VCaP (cell line): Measurements from ENCODE around the gene CNKSR3.

ENCODE experiments used
- H3K27ac ChIP-seq: fragments of 450-650 bp; 2 replicates; pipeline ENCODE4 v1.5.1; 2017
- TF ChIP-seq, protein P1 (sequence below): fragments of 450-650 bp; conservative IDR thresholded peaks from 2 replicates; pipeline ENCODE4 v1.5.1; 2017; ENCODE audit warnings: mild to moderate bottlenecking, moderate library complexity

The CNKSR3 gene

DNA sequence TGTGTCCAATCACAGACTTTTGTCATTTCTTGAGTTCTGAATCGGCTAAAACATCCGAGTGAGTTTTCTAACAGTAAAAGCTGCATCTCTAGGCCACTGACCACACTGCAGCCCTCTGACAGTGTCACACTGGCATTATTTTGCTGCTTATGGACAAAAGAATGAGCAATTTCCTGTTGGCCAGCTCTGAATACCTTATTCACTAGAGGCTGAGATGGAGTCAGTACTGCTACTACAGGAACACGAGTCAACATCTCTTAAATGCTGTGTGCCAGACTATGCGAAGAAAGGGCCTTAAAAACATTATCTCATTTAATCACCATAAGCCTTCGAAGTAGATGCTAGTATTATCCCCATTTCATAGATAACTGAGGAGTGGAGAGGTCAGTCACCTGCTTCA lies 111.4 kb downstream of the CNKSR3 start:
- TF ChIP-seq, protein P1, sequence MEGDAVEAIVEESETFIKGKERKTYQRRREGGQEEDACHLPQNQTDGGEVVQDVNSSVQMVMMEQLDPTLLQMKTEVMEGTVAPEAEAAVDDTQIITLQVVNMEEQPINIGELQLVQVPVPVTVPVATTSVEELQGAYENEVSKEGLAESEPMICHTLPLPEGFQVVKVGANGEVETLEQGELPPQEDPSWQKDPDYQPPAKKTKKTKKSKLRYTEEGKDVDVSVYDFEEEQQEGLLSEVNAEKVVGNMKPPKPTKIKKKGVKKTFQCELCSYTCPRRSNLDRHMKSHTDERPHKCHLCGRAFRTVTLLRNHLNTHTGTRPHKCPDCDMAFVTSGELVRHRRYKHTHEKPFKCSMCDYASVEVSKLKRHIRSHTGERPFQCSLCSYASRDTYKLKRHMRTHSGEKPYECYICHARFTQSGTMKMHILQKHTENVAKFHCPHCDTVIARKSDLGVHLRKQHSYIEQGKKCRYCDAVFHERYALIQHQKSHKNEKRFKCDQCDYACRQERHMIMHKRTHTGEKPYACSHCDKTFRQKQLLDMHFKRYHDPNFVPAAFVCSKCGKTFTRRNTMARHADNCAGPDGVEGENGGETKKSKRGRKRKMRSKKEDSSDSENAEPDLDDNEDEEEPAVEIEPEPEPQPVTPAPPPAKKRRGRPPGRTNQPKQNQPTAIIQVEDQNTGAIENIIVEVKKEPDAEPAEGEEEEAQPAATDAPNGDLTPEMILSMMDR = no peak
- H3K27ac ChIP-seq = no peak overlapping the region

DNA sequence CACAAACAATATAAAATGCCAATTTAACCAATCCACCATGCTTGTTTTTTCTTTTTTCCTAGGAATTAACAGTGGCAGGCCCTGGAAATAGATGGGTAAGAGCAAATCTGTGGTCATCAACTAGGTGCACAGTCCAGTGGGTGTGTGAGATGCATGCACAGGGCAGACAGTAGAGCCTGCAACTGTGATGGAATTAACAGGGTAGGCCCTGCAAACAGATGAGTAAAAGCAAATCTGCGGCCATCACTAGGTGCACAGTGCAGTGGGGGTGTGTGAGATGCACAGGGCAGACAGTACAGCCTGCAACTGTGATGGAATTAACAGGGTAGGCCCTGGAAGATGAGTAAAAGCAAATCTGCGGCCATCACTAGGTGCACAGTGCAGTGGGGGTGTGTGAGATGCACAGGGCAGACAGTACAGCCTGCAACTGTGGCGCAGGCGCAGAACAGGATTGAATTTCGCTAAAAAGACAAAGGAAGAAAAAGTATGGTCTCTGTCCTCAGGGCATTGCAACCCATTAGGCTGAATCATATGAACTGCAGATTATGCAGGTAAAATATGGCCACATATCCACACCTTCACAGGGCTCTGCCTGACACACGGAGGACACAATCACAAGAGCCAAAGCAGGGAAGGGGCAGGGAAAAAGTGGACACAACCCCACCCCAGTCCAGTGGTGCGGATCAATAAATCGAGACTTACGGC lies 112.8 kb downstream of the CNKSR3 start:
- TF ChIP-seq, protein P1 = no peak
- H3K27ac ChIP-seq = no peak overlapping the region

DNA sequence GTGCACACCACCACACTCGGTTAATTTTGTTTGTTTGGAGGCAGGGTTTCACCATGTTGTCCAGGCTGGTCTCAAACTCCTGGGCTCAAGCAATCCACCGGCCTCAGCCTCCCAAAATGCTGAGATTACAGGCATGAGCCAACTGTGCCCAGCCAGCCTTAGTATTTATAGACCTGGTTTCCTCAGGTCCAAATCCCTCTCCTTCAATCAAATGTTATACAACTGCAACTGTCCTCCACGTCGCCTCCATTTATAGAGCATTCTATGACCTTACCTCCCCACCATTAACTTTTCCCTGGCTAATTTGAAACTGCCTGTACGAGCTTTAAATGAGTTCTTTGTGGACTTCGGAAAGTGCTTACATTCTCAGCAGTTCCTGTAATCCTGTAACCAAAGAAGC lies 114.6 kb downstream of the CNKSR3 start:
- H3K27ac ChIP-seq = no peak overlapping the region
- TF ChIP-seq, protein P1 = no peak

DNA sequence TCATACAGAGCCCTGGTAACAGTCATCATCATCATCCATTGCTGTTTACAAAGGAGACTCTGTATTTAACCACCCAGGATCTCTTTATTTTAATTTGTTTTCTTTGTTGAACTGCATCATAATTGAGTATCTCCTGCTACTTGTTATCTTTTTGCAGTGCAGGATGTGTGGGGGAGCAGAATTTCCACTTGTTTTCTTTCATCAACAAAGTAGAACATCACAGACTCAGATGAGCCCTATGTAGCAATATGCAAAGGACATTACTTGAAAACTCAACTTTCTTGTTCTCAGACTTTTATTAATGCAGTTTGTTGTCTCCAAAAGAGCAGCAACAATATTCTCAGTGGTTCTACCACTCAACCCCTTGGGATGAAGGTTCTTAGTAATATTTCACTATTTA lies 115.2 kb downstream of the CNKSR3 start:
- TF ChIP-seq, protein P1 = no peak

DNA sequence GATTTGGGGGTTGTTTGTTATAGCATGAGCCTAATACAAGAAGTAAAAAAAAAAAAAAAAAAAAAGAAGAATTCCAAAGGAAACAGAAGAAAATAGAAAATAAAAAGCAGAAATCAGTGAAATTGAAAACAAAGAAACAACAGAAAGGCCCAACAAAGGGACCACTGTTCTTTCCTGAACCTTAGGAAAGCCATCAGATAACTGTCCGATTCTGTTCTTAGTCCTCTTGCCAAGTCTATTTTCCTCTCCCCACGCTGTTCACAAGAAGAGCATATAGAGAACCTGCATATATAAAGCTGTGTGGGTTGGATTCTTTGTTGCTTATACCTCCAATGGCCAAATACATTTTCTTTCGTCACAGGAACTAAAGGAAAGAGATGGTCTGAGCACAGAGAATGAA lies 115.9 kb downstream of the CNKSR3 start:
- H3K27ac ChIP-seq = no peak overlapping the region
- TF ChIP-seq, protein P1 = no peak

More for the DNA sequence above, 115.2 kb downstream of the CNKSR3 start:
- no peak overlapping the region for H3K27ac ChIP-seq

DNA sequence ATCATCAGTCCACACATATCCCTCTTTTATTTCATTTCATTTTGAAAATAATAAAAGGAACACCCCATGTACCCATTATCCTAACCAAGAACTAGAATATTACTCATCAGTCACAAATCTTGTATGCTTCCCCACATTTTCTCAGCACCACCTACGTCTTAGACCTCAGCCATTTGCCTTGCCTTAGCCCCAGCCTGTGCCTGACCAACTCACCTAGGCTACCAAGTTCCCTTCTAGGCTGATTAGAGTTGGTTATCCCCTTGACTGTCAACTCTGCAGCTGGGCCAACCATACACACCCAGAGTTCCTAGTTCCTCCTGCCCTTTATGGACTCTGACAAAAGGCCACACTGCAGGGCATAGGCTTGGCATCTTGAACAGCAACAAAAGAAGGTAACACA lies 120.5 kb downstream of the CNKSR3 start:
- no peak overlapping the region for H3K27ac ChIP-seq
- TF ChIP-seq, protein P1 = no peak

DNA sequence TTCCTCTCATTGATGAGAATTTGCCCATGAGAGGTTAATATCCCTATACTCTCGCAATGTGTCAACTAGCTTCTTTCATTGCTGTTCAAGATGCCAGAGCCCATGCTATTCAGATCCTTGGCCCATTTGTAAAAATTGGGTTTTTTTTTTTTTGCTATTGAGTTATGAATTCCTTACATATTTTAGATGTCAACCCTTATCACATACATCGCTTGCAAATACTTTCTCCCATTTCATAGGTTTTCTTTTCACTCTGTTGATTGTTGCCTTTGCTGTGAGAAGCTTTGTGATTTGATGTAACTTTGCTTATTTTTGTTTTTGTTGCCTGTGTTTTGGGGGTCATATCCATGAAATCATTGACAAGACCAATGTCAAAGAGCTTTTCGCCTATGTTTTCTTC lies 121.7 kb downstream of the CNKSR3 start:
- peak overlapping the region; percentile 67 for H3K27ac ChIP-seq
- TF ChIP-seq, protein P1 = no peak
